Lower leg skin (tissue), 4 donors: Measurements from ENCODE around the gene TIGD1. TPM values are rescaled to one million over a fixed set of nuclear protein-coding genes. Genes with fewer than 3 reads are reported as not detected.

Experiments
- DNase-seq, 2 donors: peaks; one replicate each; pipeline ENCODE4 v3.0.0-alpha.2; 2019; ENCODE audit warnings: low spot score in 2 of 2
- H3K4me3 ChIP-seq: fragments of 200-600 bp; sonication (generic); 2 replicates; pipeline ENCODE4 v1.5.1; 2017; ENCODE audit warnings: mild to moderate bottlenecking, low read depth; ENCODE audit not compliant: poor library complexity, severe bottlenecking
- POLR2A ChIP-seq, 2 donors: fragments of 450-650 bp; IDR thresholded peaks; one replicate each; pipeline ENCODE4 v1.6.1; 2016 to 2017; ENCODE audit warnings: antibody characterized with exemption in 2 of 2, mild to moderate bottlenecking in 1 of 2, moderate library complexity in 1 of 2
- WGBS, 2 donors: methylation state at CpG; one replicate each; pipeline ENCODE4 v1.1.5; 2018; 5-methylcytosine and 5-hydroxymethylcytosine counted together
- intact Hi-C: fragments of 100-400 bp; cut with DNase I; formaldehyde crosslinking; loops from one replicate; pipeline ENCODE4 v1.15.0; 2023; ENCODE audit warnings: low total_unique reads
- total RNA-seq, 4 donors: library from RNA; depleted of rRNA; stranded (reverse); fragments of >200 nt; gene quantifications; one replicate each; pipeline ENCODE4 v1.1.0, GENCODE V29; 2016
- TF ChIP-seq, protein P1 (sequence below), 3 donors: fragments of 450-650 bp; IDR thresholded peaks; one replicate each; pipeline ENCODE4 v1.5.1; 2016; ENCODE audit warnings: antibody characterized with exemption in 3 of 3, mild to moderate bottlenecking in 3 of 3, moderate library complexity in 2 of 3

The TIGD1 gene
- total RNA-seq, 4 donors from 2014 or later: 2.2 to 5.4 (median 5.1) TPM

DNA sequence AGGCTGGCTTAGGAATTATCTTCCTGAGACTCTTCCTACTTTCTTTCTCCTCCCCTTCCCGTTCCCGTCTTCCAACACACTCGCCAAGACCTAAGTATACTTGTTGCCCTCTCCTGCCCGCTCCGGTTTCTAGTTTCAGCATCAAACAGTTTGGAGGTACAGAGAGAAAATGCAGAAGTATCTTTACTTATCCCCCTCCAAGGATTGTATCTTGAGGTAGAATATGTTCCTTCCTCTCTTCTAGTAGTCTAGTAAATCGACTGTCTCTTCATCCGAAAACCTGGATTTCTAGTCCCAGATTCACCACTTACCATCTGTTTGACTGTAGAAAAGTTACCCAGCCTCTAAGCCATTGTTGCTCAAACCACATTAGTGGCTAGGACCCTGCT is 887 bp upstream of the TIGD1 start:
- H3K4me3 ChIP-seq: peak overlapping the region; percentile 70
- 7 to 11% methylated on average over 7 of the region's 7 CpGs for WGBS, 2 donors
- intact Hi-C loops: no loop called here
- no peak for TF ChIP-seq POLR2A (IDR thresholded peaks at IDR 0.05)
- TF ChIP-seq, protein P1, sequence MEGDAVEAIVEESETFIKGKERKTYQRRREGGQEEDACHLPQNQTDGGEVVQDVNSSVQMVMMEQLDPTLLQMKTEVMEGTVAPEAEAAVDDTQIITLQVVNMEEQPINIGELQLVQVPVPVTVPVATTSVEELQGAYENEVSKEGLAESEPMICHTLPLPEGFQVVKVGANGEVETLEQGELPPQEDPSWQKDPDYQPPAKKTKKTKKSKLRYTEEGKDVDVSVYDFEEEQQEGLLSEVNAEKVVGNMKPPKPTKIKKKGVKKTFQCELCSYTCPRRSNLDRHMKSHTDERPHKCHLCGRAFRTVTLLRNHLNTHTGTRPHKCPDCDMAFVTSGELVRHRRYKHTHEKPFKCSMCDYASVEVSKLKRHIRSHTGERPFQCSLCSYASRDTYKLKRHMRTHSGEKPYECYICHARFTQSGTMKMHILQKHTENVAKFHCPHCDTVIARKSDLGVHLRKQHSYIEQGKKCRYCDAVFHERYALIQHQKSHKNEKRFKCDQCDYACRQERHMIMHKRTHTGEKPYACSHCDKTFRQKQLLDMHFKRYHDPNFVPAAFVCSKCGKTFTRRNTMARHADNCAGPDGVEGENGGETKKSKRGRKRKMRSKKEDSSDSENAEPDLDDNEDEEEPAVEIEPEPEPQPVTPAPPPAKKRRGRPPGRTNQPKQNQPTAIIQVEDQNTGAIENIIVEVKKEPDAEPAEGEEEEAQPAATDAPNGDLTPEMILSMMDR (IDR thresholded peaks at IDR 0.05): no peak
- DNase-seq: peak in 1 of 2 donors; percentile 34

DNA sequence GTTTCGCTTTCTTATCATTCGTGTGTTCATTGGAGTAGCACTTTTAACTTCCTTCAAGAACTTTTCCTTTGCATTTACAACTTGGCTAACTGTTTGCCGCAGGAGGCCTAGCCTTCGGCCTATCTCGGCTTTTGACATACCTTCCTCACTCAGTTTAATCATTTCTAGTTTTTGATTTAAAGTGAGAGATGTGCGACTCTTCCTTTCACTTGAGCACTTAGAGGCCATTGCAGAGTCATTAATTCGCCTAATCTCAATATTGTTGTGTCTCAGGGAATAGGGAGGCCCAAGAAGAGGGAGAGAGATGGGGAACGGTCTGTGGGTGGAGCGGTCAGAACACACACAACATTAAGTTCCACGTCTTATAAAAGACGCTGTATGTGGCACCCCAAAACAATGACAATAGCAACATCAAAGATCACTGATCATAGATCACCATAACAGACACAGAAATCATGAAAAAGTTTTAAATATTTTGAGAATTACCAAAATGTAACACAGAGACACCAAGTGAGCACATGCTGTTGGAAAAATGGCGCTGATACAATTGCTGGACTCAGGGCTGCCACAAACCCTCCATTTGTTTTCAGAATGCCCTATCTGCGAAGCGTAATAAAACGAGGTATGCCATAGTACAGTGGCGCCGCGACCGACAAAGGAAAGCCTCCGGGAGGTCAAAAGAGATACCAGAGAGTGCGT is 553 bp downstream of the TIGD1 start:
- H3K4me3 ChIP-seq: peak overlapping the region; percentile 70
- no peak for TF ChIP-seq POLR2A (IDR thresholded peaks at IDR 0.05)
- TF ChIP-seq, protein P1 (IDR thresholded peaks at IDR 0.05): no peak
- 40% methylated on average over 21 of the region's 21 CpGs for WGBS, 2 donors
- intact Hi-C loops: no loop called here
- no peak for DNase-seq

DNA sequence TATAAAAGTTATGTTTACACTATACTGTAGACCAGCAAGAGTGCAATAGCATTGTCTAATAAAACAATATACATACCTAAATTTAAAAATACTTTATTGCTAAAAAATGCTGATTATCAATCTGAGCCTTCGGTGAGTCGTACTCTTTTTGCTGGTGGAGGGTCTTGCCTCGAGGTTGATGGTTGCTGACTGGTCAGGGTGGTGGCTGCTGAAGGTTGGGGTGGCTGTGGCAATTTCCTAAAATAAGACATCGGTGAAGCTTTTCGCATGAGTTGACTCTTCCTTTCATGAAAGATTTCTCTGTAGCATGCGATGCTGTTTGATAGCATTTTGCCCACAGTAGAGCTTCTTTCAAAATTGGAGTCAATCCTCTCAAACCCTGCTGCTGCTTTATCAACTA is 2.4 kb downstream of the TIGD1 start:
- peak in 1 of 2 donors; percentile 18 for DNase-seq
- intact Hi-C loops: no loop called here
- TF ChIP-seq, protein P1 (IDR thresholded peaks at IDR 0.05): no peak
- TF ChIP-seq POLR2A (IDR thresholded peaks at IDR 0.05): no peak

DNA sequence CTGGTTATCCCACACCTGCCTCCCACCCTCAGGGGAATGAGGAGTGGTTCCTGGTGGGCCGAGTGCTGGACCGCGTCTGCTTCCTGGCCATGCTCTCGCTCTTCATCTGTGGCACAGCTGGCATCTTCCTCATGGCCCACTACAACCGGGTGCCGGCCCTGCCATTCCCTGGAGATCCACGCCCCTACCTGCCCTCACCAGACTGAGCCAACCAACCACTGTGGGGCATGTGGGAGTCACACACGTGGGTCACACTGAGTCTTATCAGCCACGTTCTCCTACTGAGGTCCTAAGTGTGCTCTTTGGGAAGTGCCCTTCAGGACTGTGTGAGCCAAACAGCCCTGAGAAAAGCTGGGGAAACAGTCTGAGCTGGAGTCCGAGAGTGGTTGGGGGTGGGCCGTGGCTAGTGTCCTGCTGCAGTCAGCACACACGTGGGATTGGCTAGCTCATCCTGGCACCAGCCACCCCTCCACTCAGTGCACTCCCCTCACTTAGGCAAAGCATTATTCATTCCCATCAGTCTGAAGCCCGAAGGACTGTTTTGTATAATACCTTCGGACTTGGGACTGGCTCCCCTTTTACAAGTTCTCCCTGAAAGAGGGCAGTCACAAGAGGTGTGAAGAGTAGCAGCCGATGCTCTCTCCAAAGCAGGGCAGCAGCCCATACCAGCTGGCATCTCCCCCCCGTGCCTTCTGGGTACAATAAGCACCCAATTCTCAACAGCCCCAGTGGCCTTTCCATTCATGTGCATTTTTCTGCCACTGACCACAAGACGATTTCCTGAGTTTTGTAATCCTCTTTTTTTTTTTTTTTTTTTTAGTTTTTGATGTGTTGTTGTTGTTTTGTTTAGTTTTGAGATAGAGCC is 4.6 kb downstream of the TIGD1 start:
- intact Hi-C loops: no loop called here
- no peak overlapping the region for H3K4me3 ChIP-seq
- peak in 1 of 2 donors; percentile 60 for DNase-seq
- no peak for TF ChIP-seq POLR2A (IDR thresholded peaks at IDR 0.05)
- TF ChIP-seq, protein P1 (IDR thresholded peaks at IDR 0.05): no peak
- WGBS, 2 donors: 87 to 90% methylated on average over 17 of the region's 17 CpGs

More for the DNA sequence above, 2.4 kb downstream of the TIGD1 start:
- no peak overlapping the region for H3K4me3 ChIP-seq
- WGBS, 2 donors: 98% methylated on average over 6 of the region's 6 CpGs

DNA sequence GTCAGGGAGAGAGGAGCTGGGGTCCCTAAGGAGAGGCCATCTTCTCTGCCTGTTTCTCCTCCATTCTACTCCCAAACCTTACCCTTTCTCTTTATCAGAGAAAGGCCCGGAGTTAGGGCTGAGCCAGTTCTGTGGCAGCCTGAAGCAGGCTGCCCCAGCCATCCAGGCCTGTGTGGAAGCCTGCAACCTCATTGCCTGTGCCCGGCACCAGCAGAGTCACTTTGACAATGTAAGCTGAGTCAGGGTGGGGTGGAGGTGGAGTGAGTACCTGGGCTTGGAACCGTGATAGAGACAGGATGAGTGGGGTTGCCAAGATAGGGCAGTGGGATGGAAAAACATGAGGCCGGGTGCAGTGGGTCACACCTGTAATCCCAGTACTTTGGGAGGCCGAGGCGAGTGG is 5.7 kb downstream of the TIGD1 start:
- no peak overlapping the region for H3K4me3 ChIP-seq
- TF ChIP-seq, protein P1 (IDR thresholded peaks at IDR 0.05): no peak
- TF ChIP-seq POLR2A (IDR thresholded peaks at IDR 0.05): no peak
- 92 to 94% methylated on average over 6 of the region's 6 CpGs for WGBS, 2 donors
- no peak for DNase-seq
- intact Hi-C loops: no loop called here
